Lower leg skin (tissue), 4 donors: ENCODE results near the gene CLDN11. TPM values are rescaled to one million over a fixed set of nuclear protein-coding genes. Genes with fewer than 3 reads are reported as not detected.

ENCODE experiments used
- DNase-seq, 2 donors: peaks; one replicate each; pipeline ENCODE4 v3.0.0-alpha.2; 2019; ENCODE audit warnings: low spot score in 2 of 2
- H3K4me3 ChIP-seq: fragments of 200-600 bp; sonication (generic); 2 replicates; pipeline ENCODE4 v1.5.1; 2017; ENCODE audit warnings: mild to moderate bottlenecking, low read depth; ENCODE audit not compliant: poor library complexity, severe bottlenecking
- POLR2A ChIP-seq, 2 donors: fragments of 450-650 bp; IDR thresholded peaks; one replicate each; pipeline ENCODE4 v1.6.1; 2016 to 2017; ENCODE audit warnings: antibody characterized with exemption in 2 of 2, mild to moderate bottlenecking in 1 of 2, moderate library complexity in 1 of 2
- WGBS, 2 donors: methylation state at CpG; one replicate each; pipeline ENCODE4 v1.1.5; 2018; 5-methylcytosine and 5-hydroxymethylcytosine counted together
- intact Hi-C: fragments of 100-400 bp; cut with DNase I; formaldehyde crosslinking; loops from one replicate; pipeline ENCODE4 v1.15.0; 2023; ENCODE audit warnings: low total_unique reads
- total RNA-seq, 4 donors: library from RNA; depleted of rRNA; stranded (reverse); fragments of >200 nt; gene quantifications; one replicate each; pipeline ENCODE4 v1.1.0, GENCODE V29; 2016
- TF ChIP-seq, protein P1 (sequence below), 3 donors: fragments of 450-650 bp; IDR thresholded peaks; one replicate each; pipeline ENCODE4 v1.5.1; 2016; ENCODE audit warnings: antibody characterized with exemption in 3 of 3, mild to moderate bottlenecking in 3 of 3, moderate library complexity in 2 of 3

The CLDN11 gene
- total RNA-seq, 4 donors from 2014 or later = 1.5 to 4.0 (median 3.1) TPM

DNA sequence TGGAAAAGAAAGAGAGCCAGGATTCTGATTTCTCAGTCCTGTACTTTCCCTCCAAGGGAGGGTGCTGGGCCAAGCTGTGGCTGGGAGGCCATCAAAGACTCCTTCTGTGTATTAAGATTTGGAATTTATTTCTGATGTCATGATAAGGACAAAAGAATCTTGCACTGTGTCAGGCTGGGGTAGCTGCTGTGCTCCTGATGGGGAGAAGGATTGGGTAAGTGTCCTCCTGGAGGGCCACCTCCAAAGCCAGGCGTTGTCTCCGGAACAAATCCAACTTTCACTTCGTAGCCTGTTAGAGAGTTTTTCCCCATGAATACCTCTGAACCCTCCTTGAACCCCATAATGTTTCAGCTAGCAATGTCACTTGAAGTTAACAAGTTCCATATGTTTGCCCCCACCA, 29.9 kb downstream of the CLDN11 start:
- intact Hi-C loops = no loop called here
- 47 to 63% methylated on average over 3 of the region's 3 CpGs for WGBS, 2 donors
- DNase-seq = no peak
- no peak overlapping the region for H3K4me3 ChIP-seq
- TF ChIP-seq, protein P1, sequence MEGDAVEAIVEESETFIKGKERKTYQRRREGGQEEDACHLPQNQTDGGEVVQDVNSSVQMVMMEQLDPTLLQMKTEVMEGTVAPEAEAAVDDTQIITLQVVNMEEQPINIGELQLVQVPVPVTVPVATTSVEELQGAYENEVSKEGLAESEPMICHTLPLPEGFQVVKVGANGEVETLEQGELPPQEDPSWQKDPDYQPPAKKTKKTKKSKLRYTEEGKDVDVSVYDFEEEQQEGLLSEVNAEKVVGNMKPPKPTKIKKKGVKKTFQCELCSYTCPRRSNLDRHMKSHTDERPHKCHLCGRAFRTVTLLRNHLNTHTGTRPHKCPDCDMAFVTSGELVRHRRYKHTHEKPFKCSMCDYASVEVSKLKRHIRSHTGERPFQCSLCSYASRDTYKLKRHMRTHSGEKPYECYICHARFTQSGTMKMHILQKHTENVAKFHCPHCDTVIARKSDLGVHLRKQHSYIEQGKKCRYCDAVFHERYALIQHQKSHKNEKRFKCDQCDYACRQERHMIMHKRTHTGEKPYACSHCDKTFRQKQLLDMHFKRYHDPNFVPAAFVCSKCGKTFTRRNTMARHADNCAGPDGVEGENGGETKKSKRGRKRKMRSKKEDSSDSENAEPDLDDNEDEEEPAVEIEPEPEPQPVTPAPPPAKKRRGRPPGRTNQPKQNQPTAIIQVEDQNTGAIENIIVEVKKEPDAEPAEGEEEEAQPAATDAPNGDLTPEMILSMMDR (IDR thresholded peaks at IDR 0.05) = no peak
- no peak for TF ChIP-seq POLR2A (IDR thresholded peaks at IDR 0.05)

DNA sequence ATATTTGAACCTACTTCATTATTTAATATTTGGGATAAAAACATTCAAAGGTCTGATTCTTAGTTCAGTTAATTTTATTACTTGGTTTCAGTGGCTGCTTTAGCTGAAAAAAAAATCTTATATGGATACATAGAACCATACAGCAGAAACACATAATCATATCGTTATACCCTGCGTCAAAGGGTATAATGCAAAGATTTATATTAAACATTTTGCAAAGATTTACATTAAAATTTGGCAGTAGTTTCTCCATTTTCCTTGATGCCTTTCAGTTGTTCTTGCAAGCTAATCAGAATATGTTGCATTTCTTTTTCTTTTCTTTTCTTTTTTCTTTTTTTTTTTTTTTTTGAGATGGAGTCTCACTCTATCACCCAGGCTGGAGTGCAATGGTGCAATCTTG, 31.4 kb downstream of the CLDN11 start:
- no peak for TF ChIP-seq POLR2A (IDR thresholded peaks at IDR 0.05)
- TF ChIP-seq, protein P1 (IDR thresholded peaks at IDR 0.05) = no peak
- DNase-seq = no peak
- no peak overlapping the region for H3K4me3 ChIP-seq
- intact Hi-C loops = no loop called here
- WGBS, 2 donors = 83 to 88% methylated on average over 2 of the region's 2 CpGs

DNA sequence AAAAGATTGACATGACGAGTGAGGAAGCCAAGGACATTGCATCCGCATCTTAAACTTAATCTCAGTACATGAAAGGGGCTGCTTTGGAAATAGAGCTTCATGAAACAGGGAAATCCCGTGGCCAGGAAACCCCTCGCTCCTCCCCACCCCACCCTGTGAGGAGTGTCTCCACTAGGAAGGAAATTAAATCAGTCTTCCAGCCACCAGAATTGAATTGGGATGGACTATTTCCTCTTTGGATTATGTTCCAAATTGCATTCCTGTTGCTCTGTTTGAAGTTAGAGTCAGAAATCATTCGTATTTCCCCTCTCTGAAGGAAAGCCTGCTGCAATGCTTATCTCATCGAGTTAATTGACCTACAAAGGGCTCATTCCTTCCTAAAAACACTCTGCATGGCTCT, 35.8 kb downstream of the CLDN11 start:
- intact Hi-C loops = no loop called here
- no peak overlapping the region for H3K4me3 ChIP-seq
- DNase-seq = no peak
- no peak for TF ChIP-seq POLR2A (IDR thresholded peaks at IDR 0.05)
- TF ChIP-seq, protein P1 (IDR thresholded peaks at IDR 0.05) = no peak
- WGBS, 2 donors = 46 to 54% methylated on average over 6 of the region's 6 CpGs

DNA sequence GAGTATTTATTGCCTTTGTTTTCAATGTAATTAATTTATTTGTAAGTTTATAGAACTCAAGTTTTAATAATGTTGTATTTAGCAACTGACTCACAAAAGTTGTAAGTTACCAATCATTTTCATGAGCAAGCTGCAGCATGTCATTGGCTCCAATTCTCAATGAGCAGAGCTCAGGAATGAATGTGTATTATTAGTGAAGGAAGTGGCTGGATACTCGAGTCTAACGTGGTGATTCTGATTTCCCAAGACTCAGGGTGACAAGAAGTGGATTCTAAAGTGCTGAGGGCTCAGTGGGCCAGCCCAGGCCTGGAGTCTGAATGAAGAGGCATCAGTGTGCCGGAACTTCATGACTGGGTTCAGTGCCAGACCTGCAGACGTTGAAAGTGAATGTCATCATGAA, 39.6 kb downstream of the CLDN11 start:
- TF ChIP-seq, protein P1 (IDR thresholded peaks at IDR 0.05) = no peak
- no peak for TF ChIP-seq POLR2A (IDR thresholded peaks at IDR 0.05)
- DNase-seq = no peak
- no peak overlapping the region for H3K4me3 ChIP-seq
- 22 to 39% methylated on average over 4 of the region's 4 CpGs for WGBS, 2 donors
- intact Hi-C loops = no loop called here

DNA sequence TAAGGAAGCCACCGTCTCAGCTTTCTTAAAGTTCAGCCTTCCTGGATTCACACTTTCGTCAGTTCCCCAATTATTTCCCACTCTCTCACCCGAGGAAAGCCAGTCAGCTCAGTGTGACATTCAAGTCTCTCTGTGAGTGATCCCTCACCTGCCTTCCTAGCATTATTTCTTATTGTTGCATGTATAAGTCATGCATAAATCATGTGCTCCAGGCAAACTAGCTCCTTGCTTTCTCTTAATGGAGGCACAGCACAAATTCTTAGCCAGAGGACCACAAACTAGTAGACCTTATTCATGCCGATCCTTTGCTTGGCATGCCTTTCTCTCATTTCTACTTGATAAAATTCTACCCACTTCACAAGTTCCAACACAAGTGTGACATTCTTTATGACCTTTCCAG, 44.3 kb downstream of the CLDN11 start:
- TF ChIP-seq POLR2A (IDR thresholded peaks at IDR 0.05) = no peak
- TF ChIP-seq, protein P1 (IDR thresholded peaks at IDR 0.05) = no peak
- WGBS, 2 donors = 80 to 83% methylated on average over 4 of the region's 4 CpGs
- intact Hi-C loops = no loop called here
- H3K4me3 ChIP-seq = no peak overlapping the region
- no peak for DNase-seq

DNA sequence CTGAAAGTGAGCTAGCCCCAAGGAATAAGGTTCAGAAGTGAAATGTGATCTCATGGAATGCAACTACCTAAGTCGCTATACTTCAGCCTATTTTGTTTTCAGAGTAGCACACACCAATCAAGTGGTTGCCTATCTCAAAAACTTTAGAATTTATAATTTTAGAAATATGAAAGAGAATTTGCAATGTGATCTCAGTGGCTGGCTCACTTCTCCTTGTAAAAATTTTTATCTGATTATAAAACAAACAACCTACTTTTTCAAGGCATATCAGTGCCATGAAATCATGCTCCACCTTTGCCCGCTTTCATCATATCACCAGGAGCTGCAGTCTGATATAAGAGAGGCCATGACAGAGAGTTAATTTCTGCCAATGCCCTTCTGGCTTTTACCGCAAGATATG, 47.3 kb downstream of the CLDN11 start:
- intact Hi-C loops = no loop called here
- H3K4me3 ChIP-seq = no peak overlapping the region
- WGBS, 2 donors = 55 to 71% methylated on average over 3 of the region's 3 CpGs
- TF ChIP-seq, protein P1 (IDR thresholded peaks at IDR 0.05) = no peak
- TF ChIP-seq POLR2A (IDR thresholded peaks at IDR 0.05) = no peak
- no peak for DNase-seq
